ENCODE results near the gene VAX1. TPM values are rescaled to one million over a fixed set of nuclear protein-coding genes. Genes with fewer than 3 reads are reported as not detected.

Gene VAX1
- total RNA-seq, 1 experiment from 2014 or later, result not detected

- no peak overlapping the region for H2BK5ac ChIP-seq (ENCODE audit: insufficient read length, low read length)
- H3K27me3 ChIP-seq (ENCODE audit: insufficient read depth, low read length), result peaks cover 90% of the 10 kb centered on the region
- H3K23ac ChIP-seq (ENCODE audit: insufficient read length, low read depth, low read length), result no peak overlapping the region
- no peaks in the 10 kb centered on the region for H3K79me1 ChIP-seq (ENCODE audit: insufficient read depth, low read depth, low read length, poor library complexity, severe bottlenecking)
- H4K91ac ChIP-seq (ENCODE audit: insufficient read length, low read depth, low read length), result no peak overlapping the region
- H2BK12ac ChIP-seq (ENCODE audit: insufficient read length, low read depth, low read length), result no peak overlapping the region
- peaks cover 100% of the 10 kb centered on the region for H3K27me3 Mint-ChIP-seq (ENCODE audit: low read depth)
- H2AK5ac ChIP-seq (ENCODE audit: insufficient read length, low read length), result no peak overlapping the region
- no peak overlapping the region for H3K4ac ChIP-seq (ENCODE audit: low read depth, low read length)
- H3K4me1 ChIP-seq (ENCODE audit: insufficient read depth, low read length), result no peaks in the 10 kb centered on the region
- H3K4me1 Mint-ChIP-seq, result peaks cover 9 to 36% of the 10 kb centered on the region in 2 experiments; a peak in 3 of 4 replicates
- H3T11ph ChIP-seq (ENCODE audit: low read length), result no peak overlapping the region
- no CpG with 5 or more reads among the region's 25 CpGs for WGBS (ENCODE audit: extremely low coverage, insufficient read length, low lambda C conversion rate)
- no peak overlapping the region for H3K27ac Mint-ChIP-seq
- peaks cover 13% of the 10 kb centered on the region for H3K23me2 ChIP-seq (ENCODE audit: insufficient read length, low read depth, low read length, poor library complexity, severe bottlenecking)
- peak overlapping the region; percentile 50 to 80 for H3K4me3 Mint-ChIP-seq
- no peaks in the 10 kb centered on the region; a peak in 1 of 7 replicates for H3K36me3 Mint-ChIP-seq (ENCODE audit: insufficient read depth in 1 of 3, low read depth in 3 of 3)
- no peak overlapping the region for H3K56ac ChIP-seq (ENCODE audit: insufficient read length, low read depth, low read length)
- no peak for TF ChIP-seq CTCF (conservative IDR thresholded peaks at IDR 0.05)
- no peaks in the 10 kb centered on the region for H3K9me3 ChIP-seq (ENCODE audit: control insufficient read depth, low read depth, low read length)
- no peaks in the 10 kb centered on the region for H4K20me1 ChIP-seq (ENCODE audit: control insufficient read depth, insufficient read depth, insufficient read length)
- H3K18ac ChIP-seq (ENCODE audit: insufficient read length, low read depth, low read length), result no peak overlapping the region
- H4K8ac ChIP-seq (replicated peaks; ENCODE audit: insufficient read length, low read depth, low read length), result no peak overlapping the region
- H3K14ac ChIP-seq (ENCODE audit: insufficient read depth, low read length), result no peak overlapping the region
- no peak overlapping the region for H2BK120ac ChIP-seq (ENCODE audit: low read depth, low read length, poor library complexity, severe bottlenecking)
- peaks cover 0 to 4% of the 10 kb centered on the region in 2 experiments; a peak in 1 of 5 replicates for H3K9me3 Mint-ChIP-seq
- peak; percentile 46 for DNase-seq
- no peaks in the 10 kb centered on the region for H3K79me2 ChIP-seq (ENCODE audit: insufficient read depth, low read length)
- no peak overlapping the region for H4K5ac ChIP-seq (ENCODE audit: insufficient read length, low read depth, low read length)
- no peak overlapping the region for H2AFZ ChIP-seq (ENCODE audit: low read length)
- H3K9ac ChIP-seq (ENCODE audit: extremely low read depth, insufficient read length, low read length), result no peak overlapping the region
- no peak overlapping the region for H2BK20ac ChIP-seq (ENCODE audit: low read depth, low read length, poor library complexity, severe bottlenecking)
- H3K4me2 ChIP-seq (ENCODE audit: insufficient read depth, insufficient read length, low read length), result peak overlapping the region; percentile 47
- H3K27ac ChIP-seq (ENCODE audit: insufficient read length, low read depth, low read length), result no peak overlapping the region
- H2BK15ac ChIP-seq (ENCODE audit: low read depth, low read length), result no peak overlapping the region
Observed at GRCh38 chr10:117168729-117169128, 30.7 kb upstream of the VAX1 start.
